Mesendoderm (in vitro differentiated cells): Measurements from ENCODE around the gene SOX13.
A peak's percentile ranks its signal among the peaks of the same experiment; 100 is the strongest.

ENCODE experiments used
- DNase-seq: peaks from one replicate; pipeline ENCODE4 v3.0.0; 2013
- H2AK5ac ChIP-seq: 2 replicates; pipeline ENCODE4 v1.6.1; 2013; ENCODE audit warnings: low read length, inconsistent platforms
- H2BK120ac ChIP-seq: 2 replicates; pipeline ENCODE4 v1.6.1; 2013; ENCODE audit warnings: low read depth, mild to moderate bottlenecking, low read length, moderate library complexity, mixed read lengths
- H2BK15ac ChIP-seq: replicated peaks from 2 replicates; pipeline ENCODE4 v1.6.1; 2013; ENCODE audit warnings: low read depth, mild to moderate bottlenecking, moderate library complexity
- H2BK5ac ChIP-seq: 2 replicates; pipeline ENCODE4 v1.6.1; 2013; ENCODE audit warnings: low read length, inconsistent platforms
- H3K18ac ChIP-seq: 2 replicates; pipeline ENCODE4 v1.6.1; 2013; ENCODE audit warnings: mild to moderate bottlenecking, low read length, mixed read lengths
- H3K23ac ChIP-seq: one replicate; pipeline ENCODE4 v1.6.1; 2013; ENCODE audit warnings: low read length
- H3K27ac ChIP-seq: 2 replicates; pipeline ENCODE4 v1.5.1; 2013; ENCODE audit warnings: low read depth, mild to moderate bottlenecking, inconsistent platforms, low read length, moderate library complexity
- H3K27me3 ChIP-seq: 2 replicates; pipeline ENCODE4 v1.6.1; 2013; ENCODE audit warnings: low read length, control low read depth, mild to moderate bottlenecking, inconsistent platforms; ENCODE audit not compliant: insufficient read depth, poor library complexity
- H3K36me3 ChIP-seq: 2 replicates; pipeline ENCODE4 v1.6.1; 2013; ENCODE audit warnings: low read length, inconsistent platforms; ENCODE audit not compliant: control insufficient read depth, insufficient read depth
- H3K4ac ChIP-seq: one replicate; pipeline ENCODE4 v1.6.1; 2013; ENCODE audit warnings: low read depth, mild to moderate bottlenecking, low read length, moderate library complexity
- H3K4me1 ChIP-seq: 2 replicates; pipeline ENCODE4 v1.6.1; 2013; ENCODE audit warnings: low read depth, low read length, inconsistent platforms; ENCODE audit not compliant: control insufficient read depth
- H3K4me2 ChIP-seq: 2 replicates; pipeline ENCODE4 v1.6.1; 2013; ENCODE audit warnings: low read length
- H3K4me3 ChIP-seq: 2 replicates; pipeline ENCODE4 v1.5.1; 2013; ENCODE audit warnings: mild to moderate bottlenecking, low read length
- H3K56ac ChIP-seq: one replicate; pipeline ENCODE4 v1.6.1; 2013; ENCODE audit warnings: low read length
- H3K79me1 ChIP-seq: 2 replicates; pipeline ENCODE4 v1.6.1; 2013; ENCODE audit warnings: low read length, inconsistent platforms
- H3K79me2 ChIP-seq: 2 replicates; pipeline ENCODE4 v1.6.1; 2013; ENCODE audit warnings: mild to moderate bottlenecking, low read length; ENCODE audit not compliant: control insufficient read depth, insufficient read depth
- H3K9ac ChIP-seq: 2 replicates; pipeline ENCODE4 v1.6.1; 2013; ENCODE audit warnings: low read length, inconsistent platforms
- H4K5ac ChIP-seq: one replicate; pipeline ENCODE4 v1.6.1; 2013; ENCODE audit warnings: low read length
- H4K8ac ChIP-seq: one replicate; pipeline ENCODE4 v1.6.1; 2013; ENCODE audit warnings: low read depth, mild to moderate bottlenecking, control low read depth, low read length, moderate library complexity
- WGBS: extraction: QIAGEN DNeasy Blood & Tissue Kit; methylation state at CpG from one replicate; pipeline ENCODE4 v1.1.7; 2013; ENCODE audit warnings: low lambda C conversion rate, missing lambda C conversion rate; ENCODE audit not compliant: insufficient coverage; ENCODE audit errors: extremely low coverage; 5-methylcytosine and 5-hydroxymethylcytosine counted together

SOX13 gene

DNA sequence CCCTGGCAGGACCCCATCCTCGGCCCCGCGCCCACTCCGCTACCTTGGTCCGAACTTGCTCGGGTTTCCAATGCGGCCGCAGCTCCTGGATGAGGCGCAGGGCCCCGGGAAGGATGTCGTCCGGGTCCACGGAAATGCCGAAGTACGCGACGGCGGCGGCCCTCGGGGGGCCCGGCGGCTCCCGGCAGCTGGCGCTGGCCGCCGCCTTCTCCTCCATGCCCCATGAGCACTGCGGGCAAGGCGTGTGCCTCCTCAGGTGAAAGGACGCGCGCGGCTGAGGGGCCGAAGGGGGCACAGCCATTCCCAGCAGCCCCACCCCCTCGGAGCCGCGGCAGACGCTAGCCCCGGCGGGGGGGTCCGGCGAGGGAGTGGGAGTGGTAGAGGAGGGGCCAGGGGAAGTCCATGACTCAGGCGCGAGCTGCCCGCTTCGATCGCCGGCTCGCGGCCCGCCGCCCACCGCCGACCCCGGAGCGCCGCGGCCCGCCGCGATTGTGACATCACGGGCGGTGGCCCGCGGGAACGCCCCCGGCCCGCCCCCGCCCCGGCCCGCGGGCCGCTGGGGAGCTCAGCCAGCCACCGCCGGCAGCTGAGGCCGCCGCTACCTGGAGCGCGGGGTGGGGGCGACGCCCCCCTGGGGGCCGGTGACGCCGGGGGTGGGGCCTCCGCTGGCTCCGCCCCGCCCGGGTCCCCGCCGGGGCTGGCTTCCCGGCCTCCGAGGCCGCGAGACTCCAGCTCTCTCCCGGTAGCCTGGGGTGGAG lies 78.8 kb downstream of the SOX13 start, which contains the start of gene ETNK2:
Gene ETNK2 (minus strand): TSS at position 493 of the 758 bp plus-strand sequence. CDS start 192 bp downstream, at position 301.
- peak within 1 kb of the TSS; percentile 13 for H3K18ac ChIP-seq
- DNase-seq = peak; percentile 63
- H3K9ac ChIP-seq = peak within 1 kb of the TSS; percentile 68
- no peaks in the 10 kb centered on the region for H3K79me1 ChIP-seq
- H3K36me3 ChIP-seq = no peaks in the 10 kb centered on the region
- H3K56ac ChIP-seq = peak within 1 kb of the TSS; percentile 86
- H3K4me2 ChIP-seq = peak within 1 kb of the TSS; percentile 91
- no peak within 1 kb of the TSS for H2BK15ac ChIP-seq
- H4K5ac ChIP-seq = no peak within 1 kb of the TSS
- no peak within 1 kb of the TSS for H2BK120ac ChIP-seq
- peaks cover 1% of the 10 kb centered on the region for H3K4me1 ChIP-seq
- H3K79me2 ChIP-seq = no peaks in the 10 kb centered on the region
- no peak within 1 kb of the TSS for H3K27ac ChIP-seq
- no peak within 1 kb of the TSS for H4K8ac ChIP-seq
- WGBS = no CpG with 5 or more reads among the region's 94 CpGs
- H2AK5ac ChIP-seq = no peak within 1 kb of the TSS
- H3K27me3 ChIP-seq = no peaks in the 10 kb centered on the region
- peak within 1 kb of the TSS; percentile 37 for H3K23ac ChIP-seq
- no peak within 1 kb of the TSS for H2BK5ac ChIP-seq
- H3K4ac ChIP-seq = no peak within 1 kb of the TSS
- H3K4me3 ChIP-seq = peak within 1 kb of the TSS; percentile 39

DNA sequence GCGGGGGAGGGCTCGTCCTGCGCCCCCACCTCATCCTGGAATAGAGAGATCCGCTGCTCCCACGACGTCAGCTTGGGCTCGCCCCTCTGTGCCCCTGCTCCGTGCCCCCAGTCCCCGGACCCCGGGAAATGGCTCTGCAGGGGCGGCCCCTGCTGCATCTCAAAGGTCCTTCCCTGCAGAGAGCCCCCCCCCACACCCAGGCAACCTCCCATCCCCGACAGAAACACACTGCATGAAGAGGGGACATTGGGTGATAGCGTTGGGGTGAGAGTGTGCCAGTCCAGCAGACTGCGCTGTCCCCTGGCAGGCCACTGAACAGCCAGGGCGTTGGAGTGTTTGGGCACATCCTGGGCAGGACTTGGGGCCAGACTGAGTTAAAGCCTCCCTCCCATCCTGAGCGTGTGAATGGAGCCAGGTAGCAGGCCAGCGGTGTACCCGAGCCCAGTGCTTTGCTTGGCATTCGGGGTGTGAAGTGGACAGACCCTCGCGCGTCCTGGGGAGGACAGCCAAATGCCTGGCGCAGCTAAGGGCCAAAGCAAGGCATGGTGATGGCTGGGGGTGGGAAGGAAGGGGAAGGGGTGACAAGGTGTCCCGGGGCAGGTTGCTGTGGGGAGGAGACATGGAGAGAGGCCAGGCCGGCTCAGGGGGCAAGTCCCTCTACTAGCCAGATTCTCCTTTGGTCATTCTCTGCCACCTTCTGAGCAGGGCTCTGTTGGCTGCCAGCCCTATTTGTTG lies 79.6 kb downstream of the SOX13 start:
- Histone ChIP-seq H3K4me2 (peak overlapping the region; percentile 2), H3K18ac (no peak overlapping the region), H3K27me3 (no peaks in the 10 kb centered on the region), H3K79me2 (no peaks in the 10 kb centered on the region), H3K4me3 (peak overlapping the region; percentile 27), H2AK5ac (no peak overlapping the region), H3K56ac (peak overlapping the region; percentile 86), H3K23ac (no peak overlapping the region), H3K4ac (no peak overlapping the region), H3K36me3 (no peaks in the 10 kb centered on the region), H3K79me1 (no peaks in the 10 kb centered on the region), H3K9ac (peak overlapping the region; percentile 66), H2BK120ac (no peak overlapping the region), H4K5ac (no peak overlapping the region), H2BK15ac (no peak overlapping the region), H2BK5ac (no peak overlapping the region), H3K4me1 (peaks cover 1% of the 10 kb centered on the region), H4K8ac (no peak overlapping the region), H3K27ac (no peak overlapping the region)
- WGBS = no CpG with 5 or more reads among the region's 25 CpGs
- DNase-seq = no peak

DNA sequence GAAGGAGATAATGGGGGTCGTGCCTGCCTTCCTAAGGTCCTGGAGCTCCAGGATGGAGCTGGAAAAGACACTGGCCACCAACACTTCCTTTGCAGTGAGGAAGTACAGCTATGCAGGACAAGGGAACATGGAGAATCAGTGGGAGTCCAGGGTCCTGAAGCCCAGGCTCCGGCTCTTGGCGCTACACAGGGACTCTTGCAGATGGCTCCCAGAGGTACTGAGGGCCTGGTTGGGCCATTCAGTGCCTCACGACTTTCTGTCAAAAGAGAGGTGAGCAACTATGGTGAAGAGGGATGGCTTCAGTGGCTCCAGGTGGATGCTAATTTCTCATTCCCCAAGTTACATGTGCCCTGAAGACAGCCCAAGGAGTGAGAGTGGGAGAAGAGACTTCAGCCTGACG lies 80.8 kb downstream of the SOX13 start:
- H2BK15ac ChIP-seq = no peak overlapping the region
- H3K4me3 ChIP-seq = no peak overlapping the region
- no peak overlapping the region for H3K18ac ChIP-seq
- no CpG with 5 or more reads among the region's 5 CpGs for WGBS
- H3K79me2 ChIP-seq = no peaks in the 10 kb centered on the region
- no peak overlapping the region for H3K9ac ChIP-seq
- no peak overlapping the region for H3K4ac ChIP-seq
- no peaks in the 10 kb centered on the region for H3K36me3 ChIP-seq
- no peak overlapping the region for H3K4me2 ChIP-seq
- no peaks in the 10 kb centered on the region for H3K79me1 ChIP-seq
- H3K23ac ChIP-seq = no peak overlapping the region
- DNase-seq = no peak
- H3K56ac ChIP-seq = no peak overlapping the region
- no peak overlapping the region for H4K8ac ChIP-seq
- no peak overlapping the region for H2BK5ac ChIP-seq
- no peak overlapping the region for H2AK5ac ChIP-seq
- H3K27ac ChIP-seq = no peak overlapping the region
- H3K4me1 ChIP-seq = peaks cover 1% of the 10 kb centered on the region
- no peaks in the 10 kb centered on the region for H3K27me3 ChIP-seq
- H2BK120ac ChIP-seq = no peak overlapping the region
- H4K5ac ChIP-seq = no peak overlapping the region

DNA sequence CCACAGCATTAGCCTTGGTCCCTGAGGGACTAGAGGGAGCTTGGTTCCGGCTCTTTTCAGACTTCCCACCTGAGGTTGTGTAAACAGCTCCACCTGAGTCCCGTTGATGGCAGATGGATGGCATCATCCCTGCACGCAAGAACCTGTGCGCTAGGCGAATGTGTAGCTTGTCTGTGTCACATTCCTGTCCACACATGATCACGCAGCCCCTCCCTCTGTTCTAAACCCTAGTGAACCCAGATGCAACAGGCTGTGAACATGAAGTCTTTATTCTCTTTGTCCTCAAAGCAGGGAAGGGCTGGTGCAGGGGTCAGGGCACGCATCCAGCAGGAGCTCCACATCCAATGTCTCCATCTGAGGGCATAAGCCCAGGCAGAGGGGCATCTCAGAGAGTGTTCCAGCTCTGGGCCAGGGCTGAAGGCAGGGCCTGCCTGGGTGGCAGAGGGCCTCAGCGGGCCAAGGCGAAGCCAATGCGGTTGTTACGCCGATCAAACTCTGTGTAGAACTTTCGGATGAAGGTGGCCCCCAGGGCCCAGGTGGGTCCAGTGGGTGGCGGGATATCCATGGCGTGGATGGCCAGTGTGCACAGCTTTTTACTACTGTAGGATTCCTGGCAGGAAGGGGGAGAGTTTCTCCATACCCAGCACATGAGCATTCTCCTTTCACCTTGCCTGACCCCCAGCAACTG lies 81.8 kb downstream of the SOX13 start:
- H2BK120ac ChIP-seq = no peak overlapping the region
- no peak overlapping the region for H3K56ac ChIP-seq
- no CpG with 5 or more reads among the region's 15 CpGs for WGBS
- H2AK5ac ChIP-seq = no peak overlapping the region
- peaks cover 1% of the 10 kb centered on the region for H3K4me1 ChIP-seq
- H3K9ac ChIP-seq = no peak overlapping the region
- no peak overlapping the region for H4K5ac ChIP-seq
- no peak overlapping the region for H3K27ac ChIP-seq
- H4K8ac ChIP-seq = no peak overlapping the region
- no peak overlapping the region for H3K23ac ChIP-seq
- H2BK15ac ChIP-seq = no peak overlapping the region
- H3K18ac ChIP-seq = no peak overlapping the region
- H3K27me3 ChIP-seq = no peaks in the 10 kb centered on the region
- no peak for DNase-seq
- no peaks in the 10 kb centered on the region for H3K79me1 ChIP-seq
- no peak overlapping the region for H3K4me2 ChIP-seq
- no peak overlapping the region for H3K4ac ChIP-seq
- no peaks in the 10 kb centered on the region for H3K79me2 ChIP-seq
- H3K36me3 ChIP-seq = no peaks in the 10 kb centered on the region
- no peak overlapping the region for H3K4me3 ChIP-seq
- no peak overlapping the region for H2BK5ac ChIP-seq

DNA sequence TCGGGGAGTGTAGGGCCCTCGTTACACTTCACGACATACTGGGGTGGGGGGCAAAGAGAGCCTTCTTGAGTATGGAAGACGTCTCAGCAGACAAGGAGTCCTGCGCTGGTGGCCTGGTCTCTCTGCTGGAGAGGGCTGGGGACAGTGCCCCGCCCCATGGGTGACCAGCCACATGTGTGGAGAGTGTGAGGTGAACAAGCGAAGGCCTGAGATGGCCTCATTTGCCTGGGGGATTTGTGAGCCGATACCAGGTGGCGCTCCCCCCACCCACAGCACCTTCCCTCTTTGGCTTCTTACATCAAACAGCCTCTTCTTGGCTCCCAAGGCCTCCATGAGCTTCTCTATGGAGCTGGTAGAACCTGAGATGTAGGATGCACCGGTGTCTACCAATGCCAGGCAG lies 83.0 kb downstream of the SOX13 start:
- no peak overlapping the region for H3K9ac ChIP-seq
- no peak overlapping the region for H3K18ac ChIP-seq
- H3K4ac ChIP-seq = no peak overlapping the region
- H3K4me2 ChIP-seq = no peak overlapping the region
- H4K8ac ChIP-seq = no peak overlapping the region
- H3K27ac ChIP-seq = no peak overlapping the region
- no peak overlapping the region for H2BK15ac ChIP-seq
- H2AK5ac ChIP-seq = no peak overlapping the region
- H3K36me3 ChIP-seq = no peaks in the 10 kb centered on the region
- H2BK120ac ChIP-seq = no peak overlapping the region
- no peak for DNase-seq
- no CpG with 5 or more reads among the region's 10 CpGs for WGBS
- no peak overlapping the region for H2BK5ac ChIP-seq
- no peak overlapping the region for H3K4me3 ChIP-seq
- no peaks in the 10 kb centered on the region for H3K79me2 ChIP-seq
- H3K23ac ChIP-seq = no peak overlapping the region
- H3K79me1 ChIP-seq = no peaks in the 10 kb centered on the region
- peaks cover 1% of the 10 kb centered on the region for H3K4me1 ChIP-seq
- H3K56ac ChIP-seq = no peak overlapping the region
- no peaks in the 10 kb centered on the region for H3K27me3 ChIP-seq
- no peak overlapping the region for H4K5ac ChIP-seq
